GM19240 (cell line): Measurements from ENCODE around the gene SRL.
"Not testable (repeated sequence)": the region's sequence is repeated elsewhere in the genome, so short reads cannot be mapped to it uniquely, and the experiment has no call there.

Source experiments
- DNase-seq: peaks from one replicate; pipeline ENCODE4 v3.0.0; 2011; ENCODE audit warnings: low spot score; ENCODE audit not compliant: insufficient read length

Gene SRL

DNA sequence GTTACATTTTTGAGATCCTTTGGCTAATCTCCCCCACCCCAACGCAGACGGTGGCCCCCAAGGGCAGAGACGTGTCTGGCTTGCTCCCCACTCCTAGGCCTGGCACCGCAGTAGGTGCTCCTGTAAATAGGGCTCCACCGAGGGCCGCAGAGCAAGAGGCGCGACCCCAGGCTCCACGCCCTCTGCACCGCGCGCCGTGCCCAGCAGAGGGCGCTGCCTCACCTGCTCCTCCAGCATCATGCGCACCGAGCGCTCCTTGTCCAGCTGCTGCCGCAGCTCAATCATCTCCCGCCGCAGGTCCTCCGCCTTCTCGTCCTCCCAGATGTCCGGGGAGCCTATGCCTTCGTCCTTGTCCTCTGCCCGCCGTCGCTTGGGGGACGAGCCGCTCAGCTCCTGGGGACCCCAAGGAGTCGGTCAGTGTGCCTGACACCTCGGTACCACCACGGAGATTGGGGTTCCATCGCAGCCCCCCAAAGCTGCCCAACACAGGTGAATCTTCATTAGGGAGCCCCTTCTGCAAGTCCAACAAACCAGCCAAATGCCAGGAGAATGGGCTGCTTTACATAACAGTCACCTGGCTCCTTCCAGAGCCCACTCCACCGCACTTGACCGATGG lies 19.8 kb upstream of the SRL start:
- no peak for DNase-seq

DNA sequence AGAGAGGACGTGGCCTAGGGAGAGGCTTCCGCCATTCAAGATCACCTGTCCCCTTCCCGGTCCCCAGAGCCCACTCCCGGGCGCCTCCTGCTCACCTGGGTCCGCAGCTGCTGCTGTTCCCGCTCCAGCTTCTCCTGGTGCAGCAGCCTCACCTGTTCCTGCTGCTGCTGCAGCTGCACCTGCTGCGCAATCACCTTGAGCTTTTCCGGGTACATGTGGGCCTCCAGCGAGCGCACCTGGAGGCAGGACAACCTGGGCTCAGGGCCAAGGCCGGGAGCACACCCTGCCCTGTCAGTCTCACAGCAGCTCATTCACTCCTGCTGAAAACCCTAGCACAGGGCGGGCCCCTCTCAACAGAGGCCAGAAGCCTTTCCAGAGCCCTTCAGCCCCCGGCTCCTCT lies 18.5 kb upstream of the SRL start:
- no peak for DNase-seq

DNA sequence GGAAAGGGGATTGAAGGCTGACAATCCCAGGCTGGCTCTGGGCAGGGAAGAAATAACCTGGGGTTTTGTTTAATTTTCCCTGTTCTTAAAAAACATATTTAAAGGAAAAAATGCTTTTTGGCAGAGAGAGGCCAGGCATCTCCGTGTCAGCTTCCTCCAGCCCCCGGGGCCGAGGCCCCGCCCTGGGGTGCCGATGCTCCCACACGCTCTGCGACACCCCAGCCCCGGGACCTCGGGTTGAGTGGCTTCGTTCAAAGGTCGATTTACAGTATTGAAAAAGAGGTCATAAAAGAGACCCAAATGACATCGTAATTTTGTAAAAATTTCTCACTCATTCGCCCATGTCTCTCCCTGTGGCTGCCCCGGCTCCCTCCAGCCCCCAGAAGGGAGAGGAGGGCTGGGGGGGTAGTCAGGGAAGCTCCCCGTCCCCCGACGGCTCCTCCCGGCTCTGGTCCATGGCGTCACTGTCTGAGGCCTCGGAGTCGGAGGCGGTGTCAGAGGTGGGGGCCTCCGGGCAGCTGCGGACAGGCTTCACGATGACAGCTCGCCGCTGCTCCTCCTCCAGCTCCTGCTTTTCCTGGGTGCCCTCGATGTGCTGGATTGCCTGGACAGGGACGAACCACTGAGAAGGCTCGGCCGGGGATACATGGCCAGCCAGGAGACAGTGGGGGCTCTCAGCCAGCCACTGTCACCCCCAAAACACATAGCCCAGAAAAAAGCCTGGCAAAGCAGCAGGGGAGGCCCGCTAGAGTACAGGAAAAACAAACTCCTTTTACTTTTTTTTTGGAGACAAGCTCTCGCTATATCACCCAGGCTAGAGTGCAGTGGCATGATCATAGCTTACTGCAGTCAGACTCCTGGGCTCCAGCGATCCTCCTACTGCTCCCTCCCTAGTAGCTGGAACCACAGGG lies 16.0 kb upstream of the SRL start:
- no peak for DNase-seq

DNA sequence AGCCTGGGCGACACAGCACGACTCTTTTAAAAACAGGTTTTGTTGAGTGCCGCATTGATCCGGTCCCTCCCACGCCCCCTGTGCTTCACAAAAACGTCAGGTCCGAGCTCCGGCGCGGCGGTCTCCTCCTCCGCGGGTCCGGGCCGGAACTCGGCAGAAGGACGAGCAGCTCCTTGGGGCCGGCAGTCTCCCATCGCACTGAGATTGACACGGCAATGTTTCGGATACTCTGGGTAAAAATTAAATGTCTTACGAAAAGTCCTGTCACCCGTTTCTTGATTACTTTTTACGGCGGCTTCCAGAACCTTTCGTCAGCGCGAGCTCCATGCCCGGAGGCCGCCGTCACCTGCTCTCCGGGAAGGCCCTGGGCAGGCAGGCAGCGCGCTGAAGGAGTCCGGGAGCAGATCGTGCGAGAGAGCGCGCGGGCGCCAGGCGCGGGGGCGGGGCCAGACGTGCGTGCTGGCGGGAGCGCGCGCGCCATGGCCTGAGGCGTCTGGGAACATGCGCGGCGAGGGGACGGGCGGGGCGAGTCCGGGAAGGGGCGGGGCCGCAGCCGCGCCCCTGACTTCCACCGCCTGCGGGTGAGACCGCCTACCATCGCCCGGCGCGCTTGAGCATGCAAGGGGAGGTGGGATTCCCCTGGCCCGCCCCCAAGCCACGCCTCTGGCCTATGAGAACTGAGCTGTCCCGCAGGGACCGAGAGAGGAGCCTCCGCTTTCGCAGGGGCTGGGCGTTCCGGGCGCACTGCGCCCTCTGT lies 11.7 kb upstream of the SRL start:
- peak; percentile 99 for DNase-seq

DNA sequence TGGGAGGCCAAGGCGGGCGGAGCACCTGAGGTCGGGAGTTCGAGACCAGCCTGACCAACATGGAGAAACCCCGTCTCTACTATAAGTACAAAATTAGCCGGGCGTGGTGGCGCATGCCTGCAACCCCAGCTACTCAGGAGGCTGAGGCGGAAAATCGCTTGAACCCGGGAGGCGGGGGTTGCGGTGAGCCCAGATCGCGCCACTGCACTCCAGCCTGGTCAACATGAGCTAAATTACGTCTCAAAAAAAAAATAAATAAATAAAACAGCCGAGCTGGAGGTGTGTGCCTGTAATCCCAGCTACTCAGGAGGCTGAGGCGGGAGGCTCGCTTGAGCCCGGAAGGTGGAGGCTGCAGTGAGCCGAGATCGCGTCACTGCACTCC lies 11.1 kb upstream of the SRL start:
- not testable (repeated sequence) for DNase-seq

DNA sequence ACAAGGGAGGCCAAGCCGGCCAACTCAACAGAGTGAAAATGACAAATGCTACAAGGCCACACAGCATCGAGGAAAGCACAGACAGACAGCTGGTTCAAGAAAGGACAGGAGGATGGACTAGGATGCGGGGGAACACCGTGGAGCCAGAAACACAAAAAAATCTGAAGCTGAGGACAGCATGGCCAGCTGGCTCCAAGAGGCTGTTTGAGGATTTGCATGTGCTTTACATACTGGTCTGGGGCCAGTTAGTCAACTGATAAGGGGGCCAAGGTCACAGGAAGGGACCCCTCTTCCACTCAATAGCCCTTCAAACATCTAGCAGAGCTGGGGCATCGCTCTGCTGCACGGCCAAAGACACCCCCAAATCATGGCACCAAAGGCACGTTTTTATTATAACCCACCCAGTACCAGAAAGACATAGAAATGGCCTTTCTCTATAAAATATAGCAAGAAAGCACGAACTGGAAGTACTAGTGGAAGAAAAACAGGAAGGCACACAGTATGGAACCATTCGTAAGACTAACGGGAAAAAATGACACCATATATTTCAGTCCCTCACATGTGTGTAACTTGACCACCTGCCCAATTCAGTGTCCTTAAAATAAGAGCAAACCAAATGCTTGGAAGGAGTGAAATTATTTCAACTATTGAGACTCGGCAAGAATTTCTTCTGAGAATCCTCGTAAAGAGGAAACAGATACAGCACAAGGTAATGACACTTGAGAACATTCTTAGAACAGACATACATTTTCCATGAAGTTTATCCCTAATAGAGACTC lies 7.8 kb upstream of the SRL start:
- no peak for DNase-seq

DNA sequence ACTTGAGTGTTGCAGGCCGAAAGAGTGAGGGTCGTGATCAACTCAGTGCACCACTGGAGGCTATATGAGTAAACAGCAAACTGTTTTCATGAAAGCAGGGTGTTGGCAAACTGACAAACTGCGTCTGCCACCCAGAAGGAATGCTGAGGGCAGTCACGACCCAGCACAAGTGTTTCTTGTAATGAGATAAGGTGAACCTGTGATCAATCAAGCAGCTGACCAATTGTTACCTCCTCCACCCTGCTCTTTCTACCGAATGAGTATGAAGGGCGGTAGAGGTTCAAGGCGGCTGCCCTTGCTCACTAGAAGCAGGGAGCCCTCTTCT lies 5.5 kb upstream of the SRL start:
- no peak for DNase-seq

DNA sequence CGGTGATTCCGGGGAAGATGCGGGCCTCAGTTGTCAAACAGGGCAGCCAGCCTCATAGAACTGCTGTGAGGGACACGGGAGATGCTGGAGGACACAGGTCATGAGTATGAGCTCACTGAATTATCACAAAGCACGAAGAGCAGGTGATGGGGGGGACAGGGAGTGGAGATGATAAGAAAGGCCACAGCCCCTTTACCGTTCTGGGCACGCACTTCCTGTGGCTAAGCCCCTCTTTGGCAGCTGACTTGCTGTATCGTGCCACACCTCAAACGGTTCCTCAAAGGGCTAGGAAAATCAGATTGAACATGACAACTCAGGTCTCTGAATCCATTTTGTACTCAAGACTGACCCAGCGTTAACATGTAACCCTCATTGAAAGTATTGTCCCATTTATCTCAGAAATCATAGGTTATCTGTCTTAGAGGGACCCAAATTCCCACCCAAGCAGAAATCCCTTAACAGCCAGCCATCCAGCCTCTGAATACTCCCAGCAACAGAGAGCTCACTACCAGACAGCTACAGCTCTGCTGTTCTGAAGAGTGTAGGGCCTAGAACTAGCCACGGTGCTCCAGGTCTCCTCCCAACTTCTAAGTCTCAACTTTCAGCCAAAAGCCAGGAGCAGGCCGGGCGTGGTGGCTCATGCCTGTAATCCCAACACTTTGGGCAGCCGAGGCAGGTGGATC lies 5.0 kb upstream of the SRL start:
- no peak for DNase-seq

DNA sequence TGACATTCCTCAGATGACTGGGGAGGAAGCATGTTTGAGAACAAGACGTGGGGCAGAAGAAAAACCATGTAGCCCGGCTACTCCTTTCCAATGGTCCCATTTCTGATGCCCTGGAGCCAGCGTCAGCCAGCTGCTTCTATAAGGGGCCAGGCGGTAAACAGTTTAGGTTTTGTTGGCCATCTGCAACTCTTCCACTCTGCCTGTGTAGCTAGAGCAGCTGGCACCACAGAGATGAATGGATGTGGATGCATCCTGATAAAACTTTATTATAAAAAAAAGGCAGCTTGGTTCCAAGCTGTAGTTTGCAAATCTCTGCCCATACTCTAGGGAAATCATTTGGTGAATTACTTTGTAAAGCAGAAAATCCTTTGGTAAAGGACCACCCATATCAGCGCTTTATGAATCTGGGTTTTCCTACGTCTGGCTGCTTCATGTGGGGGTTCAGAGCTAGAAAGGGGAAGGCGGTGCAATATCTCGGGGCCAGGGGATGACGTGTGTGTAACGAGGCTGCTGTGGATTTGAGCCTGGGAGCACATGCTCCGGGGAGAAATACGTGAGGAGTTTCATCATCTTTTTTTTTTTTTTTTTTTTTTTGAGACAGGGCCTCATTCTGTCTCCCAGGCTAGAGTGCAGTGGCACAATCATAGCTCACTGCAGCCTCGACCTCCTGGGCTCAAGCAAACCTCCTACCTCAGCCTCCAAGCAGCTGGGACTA lies 3.4 kb upstream of the SRL start:
- DNase-seq, result no peak

DNA sequence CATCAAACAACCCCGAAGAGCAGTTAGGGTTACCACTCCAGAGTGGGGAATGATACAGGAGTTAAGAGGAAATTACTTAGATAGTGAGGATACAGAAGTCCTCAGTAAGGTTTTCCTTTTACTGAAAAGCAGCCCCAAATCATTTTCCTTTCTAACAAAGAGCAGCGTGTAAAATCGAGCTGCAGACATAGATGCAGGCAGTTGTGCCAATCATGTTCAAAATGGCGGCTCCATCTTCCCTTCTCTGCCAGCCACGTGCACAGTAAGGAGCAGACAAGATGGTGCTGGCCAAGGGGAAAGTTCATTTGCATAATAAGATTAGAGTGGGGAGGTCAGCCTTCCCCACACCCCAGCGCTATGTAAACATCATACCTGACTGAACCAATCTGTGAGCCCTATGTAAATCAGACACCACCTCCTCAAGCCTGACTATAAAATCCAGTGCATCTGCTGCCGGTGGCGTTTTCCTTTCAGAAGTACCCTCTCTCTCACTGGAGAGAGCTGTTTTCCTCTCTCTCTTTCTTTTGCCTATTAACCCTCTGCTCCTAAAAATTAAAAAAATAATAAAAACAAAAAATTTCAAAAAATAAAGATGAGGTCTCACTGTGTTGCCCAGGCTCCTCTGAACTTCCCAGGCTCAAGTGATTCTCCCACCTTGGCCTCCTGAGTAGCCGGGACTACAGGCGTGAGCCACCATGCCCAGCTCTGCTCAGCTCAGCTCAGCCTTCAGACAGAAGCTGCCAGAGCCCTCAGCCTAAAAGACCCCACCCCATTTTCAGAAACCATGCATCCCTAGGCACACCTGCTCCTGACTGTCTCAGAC lies 2.6 kb upstream of the SRL start:
- no peak for DNase-seq

DNA sequence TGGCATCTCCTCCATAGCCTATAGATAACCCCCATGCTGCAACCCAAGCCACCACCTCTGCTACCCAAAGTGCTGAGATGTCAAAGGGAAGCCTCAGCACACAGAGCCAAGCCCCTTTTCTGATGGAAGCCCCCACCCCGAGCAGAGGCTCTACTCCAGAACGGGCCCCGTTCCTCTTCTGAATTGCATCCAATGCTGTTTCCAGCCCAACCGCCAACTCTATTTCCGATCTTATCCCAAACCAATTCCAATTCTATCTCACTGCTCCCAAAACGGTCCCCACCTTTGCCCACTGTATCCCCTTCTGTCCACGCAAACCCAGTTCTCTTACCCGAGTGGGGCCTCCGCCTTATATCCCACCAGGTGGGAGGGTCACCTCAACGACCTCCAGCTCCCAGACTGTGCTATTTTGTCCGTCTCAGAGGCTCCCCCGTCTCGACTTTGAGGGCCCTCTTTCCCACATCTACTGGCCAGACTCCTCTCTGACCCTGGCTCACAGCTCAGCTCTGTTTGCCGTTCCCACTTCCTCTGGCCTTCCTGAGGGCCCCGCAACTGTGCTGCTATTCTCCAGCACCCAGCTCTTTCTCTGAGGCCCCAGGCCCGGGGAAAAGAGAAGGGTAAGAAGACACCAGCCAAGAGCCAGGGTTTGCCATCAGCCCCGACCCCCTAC lies 487 bp downstream of the SRL start:
- DNase-seq, result no peak

DNA sequence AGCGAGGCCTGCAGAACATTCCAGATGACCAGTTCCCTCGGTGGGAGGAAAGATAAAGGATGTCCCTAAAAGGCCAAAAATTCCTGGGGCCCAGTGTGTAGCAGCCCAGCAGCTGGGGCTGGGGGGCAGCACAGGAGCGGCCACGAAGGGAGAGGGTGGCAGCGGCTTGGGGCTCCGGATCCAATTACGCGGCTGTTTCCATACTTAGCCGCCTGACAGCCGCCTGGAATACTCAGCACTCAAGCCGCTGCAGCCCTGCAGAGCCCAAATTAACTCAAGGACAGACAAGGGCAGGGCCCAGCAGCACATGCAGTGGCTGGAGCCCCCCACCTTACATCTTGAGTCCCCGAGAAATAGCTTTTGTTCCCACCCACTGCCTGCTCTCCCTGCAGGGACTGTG lies 1.3 kb downstream of the SRL start:
- no peak for DNase-seq

DNA sequence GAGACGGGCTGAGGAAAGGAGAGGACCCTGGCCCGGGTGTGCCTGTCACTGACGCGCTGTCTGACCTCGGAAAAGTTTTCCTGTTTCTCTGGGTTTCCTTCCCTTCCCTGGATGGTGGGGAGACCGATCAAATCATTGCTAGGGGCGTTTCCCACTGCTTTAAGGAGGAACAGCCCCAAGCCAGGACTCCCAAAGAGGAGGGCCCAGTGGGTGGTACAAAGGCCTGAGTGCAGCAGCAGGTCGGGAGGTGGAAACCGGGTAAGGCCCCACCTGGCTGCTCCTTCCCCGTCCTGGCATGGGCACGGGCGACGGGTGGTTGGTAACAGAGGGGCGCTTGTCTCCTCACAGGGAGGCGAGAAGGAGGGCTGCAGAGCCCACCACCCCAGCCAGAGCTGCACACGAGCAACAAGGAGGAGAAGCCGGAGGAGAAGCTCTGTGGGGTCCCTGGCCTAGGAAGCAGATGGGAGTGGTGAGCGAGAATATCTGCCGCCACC lies 2.2 kb downstream of the SRL start:
- no peak for DNase-seq

DNA sequence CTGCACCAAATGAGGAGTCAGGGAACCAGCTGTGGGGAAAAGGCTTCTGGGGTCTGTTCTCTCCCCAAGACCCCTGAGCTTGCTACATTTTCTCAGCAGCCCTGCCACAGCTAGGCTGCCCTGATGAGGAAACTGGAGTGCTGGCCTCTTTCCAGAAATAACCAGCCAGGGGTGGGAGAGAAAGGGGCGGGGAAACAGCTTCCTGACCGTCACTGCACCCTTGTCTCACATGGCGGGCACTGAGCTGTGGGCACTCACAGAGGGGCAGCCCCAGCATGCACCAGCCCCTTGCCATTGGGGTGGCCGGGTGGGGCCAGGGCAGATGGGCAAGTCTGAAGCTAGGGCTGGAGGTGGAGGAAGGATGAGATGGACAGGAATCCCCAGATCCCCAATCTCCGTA lies 2.9 kb downstream of the SRL start:
- DNase-seq, result no peak

DNA sequence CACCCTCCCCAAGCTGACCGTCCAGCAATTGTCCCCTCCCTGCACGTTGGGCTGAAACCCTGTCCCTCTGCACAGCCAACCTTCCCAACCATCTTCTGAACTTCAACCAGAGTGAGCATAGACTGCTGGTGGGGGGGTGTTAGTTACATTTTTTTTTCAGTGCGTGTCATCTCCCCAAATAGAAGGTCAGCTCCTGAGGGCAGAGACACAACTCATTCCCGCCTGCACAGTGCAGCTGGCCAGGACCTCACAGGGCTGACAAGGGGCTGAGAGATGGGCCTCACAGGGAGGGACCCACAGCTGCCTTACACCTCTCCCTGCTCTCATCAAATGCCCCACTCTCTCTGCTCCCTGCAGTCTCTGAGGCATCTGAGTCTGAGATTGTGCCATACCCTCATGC lies 8.4 kb downstream of the SRL start:
- DNase-seq, result no peak

DNA sequence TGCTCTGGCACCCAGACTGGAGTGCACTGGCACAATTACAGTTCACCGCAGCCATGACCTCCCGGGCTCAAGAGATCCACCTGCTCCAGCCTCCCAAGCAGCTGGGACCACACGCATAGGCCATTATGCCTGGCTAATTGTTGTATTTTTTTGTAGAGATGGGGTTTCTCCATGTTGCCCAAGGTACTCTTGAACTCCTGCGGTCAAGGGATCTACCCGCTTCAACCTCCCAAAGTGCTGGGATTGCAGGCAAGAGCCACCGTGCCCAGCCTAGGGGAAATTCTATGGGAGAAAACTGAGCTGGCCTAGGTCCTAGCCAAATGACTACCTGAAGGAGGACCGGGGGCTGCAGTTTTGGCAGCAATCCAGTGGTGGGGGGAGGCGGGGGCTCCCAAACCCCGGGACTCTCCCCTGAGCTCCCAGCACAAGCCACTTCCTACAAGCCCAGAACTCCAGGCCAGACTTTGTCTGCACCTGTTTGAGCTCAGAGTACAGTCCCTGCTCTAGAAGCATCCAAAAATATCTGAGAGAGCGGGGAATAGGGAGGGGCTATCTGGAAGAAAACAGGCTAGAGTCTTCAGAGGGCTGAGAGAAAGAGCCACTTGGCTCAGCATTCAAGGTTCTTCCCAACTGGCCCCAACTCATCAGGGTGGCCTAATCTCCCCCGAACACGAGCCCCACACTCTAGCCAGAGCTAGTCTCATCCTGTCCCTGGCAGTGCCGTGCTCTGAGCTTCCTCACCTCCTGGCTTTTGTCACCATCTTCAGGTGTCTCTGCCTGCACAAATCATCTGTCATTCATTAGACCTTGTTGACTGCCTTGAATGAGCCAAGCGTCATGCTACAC lies 9.1 kb downstream of the SRL start:
- DNase-seq, result no peak

DNA sequence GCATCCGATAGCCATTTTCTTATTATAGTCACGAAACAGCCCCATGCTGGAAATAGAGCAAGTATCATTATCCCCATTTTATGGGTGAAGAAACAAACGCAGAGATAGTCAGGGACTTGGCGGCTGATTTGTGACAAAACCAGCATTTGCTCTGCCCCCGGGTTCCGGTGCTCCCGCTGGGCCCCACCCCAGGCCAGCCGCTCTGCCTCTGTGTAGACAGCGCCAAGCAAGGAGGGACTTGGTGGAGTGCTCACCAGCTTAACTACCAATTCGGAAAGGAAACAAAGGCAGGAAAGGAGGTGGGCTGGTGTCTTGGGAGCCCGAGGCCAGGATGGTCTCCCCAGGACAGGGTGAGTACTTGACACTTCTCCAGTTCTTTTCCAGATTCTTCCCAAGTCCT lies 10.0 kb downstream of the SRL start:
- DNase-seq, result no peak

DNA sequence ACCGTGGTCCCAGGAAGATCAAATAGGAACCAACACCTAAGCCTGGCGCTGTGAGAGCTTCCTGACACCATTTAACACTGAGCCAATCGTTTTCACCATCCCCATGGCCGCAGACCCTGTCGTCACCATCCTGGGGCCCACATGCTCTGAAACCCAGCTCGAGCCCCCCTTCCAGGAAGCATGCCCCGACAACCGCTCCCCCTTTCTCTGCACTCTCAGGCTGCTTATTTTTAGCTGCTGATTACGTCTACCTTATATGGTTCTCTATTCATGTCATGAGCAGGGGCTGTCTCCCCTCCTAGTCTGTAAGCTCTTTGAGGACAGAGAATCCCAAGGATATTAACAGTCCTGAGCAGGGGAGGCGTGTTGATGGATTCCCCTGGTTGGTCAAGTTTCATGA lies 10.5 kb downstream of the SRL start:
- no peak for DNase-seq
